Naive thymus-derived CD8-positive, alpha-beta T cell (primary cell): ENCODE results near the gene L1TD1. TPM values are rescaled to one million over a fixed set of nuclear protein-coding genes. Genes with fewer than 3 reads are reported as not detected.
"Not testable (repeated sequence)": the region's sequence is repeated elsewhere in the genome, so short reads cannot be mapped to it uniquely, and the experiment has no call there.

Experiments
- ATAC-seq, 2 donors: fragments of 150-1000 bp; cut with Tn5 transposase in 1 of 2; sonication (Bioruptor Pico), chemical (Tn5 transposase) in 1 of 2; 1 replicate in 1 of 2; 2 replicates in 1 of 2; pipeline ENCODE4 v1.10.0; 2021; ENCODE audit warnings: mild to moderate bottlenecking in 2 of 2, moderate library complexity in 2 of 2
- POLR2A ChIA-PET: fragments of 350-600 bp; sonication (Branson Sonifier 250); formaldehyde crosslinking; loops from one replicate; lab custom pipeline; 2021; ENCODE audit warnings: antibody characterized with exemption; lab: Charles Lee
- DNase-seq, 10 donors: peaks; one replicate each; pipeline versions ENCODE4 v3.0.0 to v3.0.0-alpha.2; 2020 to 2022
- H3K27ac Mint-ChIP-seq, 10 donors: one replicate each; pipeline ENCODE4 v1.8.0; 2020 to 2022; ENCODE audit warnings: mild to moderate bottlenecking in 10 of 10, mixed read lengths in 10 of 10, moderate library complexity in 4 of 10, inconsistent platforms in 1 of 10
- H3K27me3 Mint-ChIP-seq, 5 donors: one replicate each; pipeline ENCODE4 v1.8.0; 2021 to 2022; ENCODE audit warnings: mixed read lengths in 5 of 5
- H3K36me3 Mint-ChIP-seq, 3 donors: one replicate each; pipeline ENCODE4 v1.8.0; 2020 to 2022; ENCODE audit warnings: mixed read lengths in 3 of 3, mild to moderate bottlenecking in 2 of 3, inconsistent platforms in 1 of 3
- H3K4me1 Mint-ChIP-seq, 4 donors: one replicate each; pipeline ENCODE4 v1.8.0; 2021 to 2022; ENCODE audit warnings: mixed read lengths in 4 of 4
- H3K4me3 Mint-ChIP-seq, 10 donors: one replicate each; pipeline ENCODE4 v1.8.0; 2020 to 2022; ENCODE audit warnings: mild to moderate bottlenecking in 10 of 10, mixed read lengths in 10 of 10, moderate library complexity in 6 of 10, inconsistent platforms in 1 of 10
- H3K9me3 Mint-ChIP-seq, 9 donors: one replicate each; pipeline ENCODE4 v1.8.0; 2020 to 2022; ENCODE audit warnings: mixed read lengths in 9 of 9, mild to moderate bottlenecking in 3 of 9, inconsistent platforms in 1 of 9, moderate library complexity in 1 of 9
- polyA plus RNA-seq, 3 donors: library from polyadenylated mRNA; unstranded; fragments of 300-500 nt; fragmentation: Illumina TruSeq; gene quantifications; one replicate each; pipeline ENCODE4 v1.2.3, GENCODE V29; 2021
- total RNA-seq, 8 experiments: library from RNA in 2 of 8; stranded (reverse) in 2 of 8; gene quantifications; one replicate each; pipeline ENCODE4 v1.2.3 and lab custom pipeline; 2021 to 2026

Gene L1TD1
- total RNA-seq (not detected), polyA plus RNA-seq (not detected), total RNA-seq (lab: John Stamatoyannopoulos, UW) (0 to 0.35 (median 0) reads per million in 6 experiments)

GRCh38 chr1:62194651-62195544 lies at the start of gene L1TD1:
TSS of gene L1TD1 (plus strand) at chr1:62194849. CDS start at chr1:62206629, 11,780 bp downstream.
- POLR2A ChIA-PET = no interaction called here
- ATAC-seq = no peak
- DNase-seq = no peak
- H3K4me1 Mint-ChIP-seq = peaks cover 2 to 13% (median 7%) of the 10 kb centered on the region in 4 donors
- peaks cover 17 to 57% (median 36%) of the 10 kb centered on the region in 5 donors for H3K27me3 Mint-ChIP-seq
- peaks cover 0 to 7% (median 0%) of the 10 kb centered on the region in 9 donors for H3K9me3 Mint-ChIP-seq
- H3K36me3 Mint-ChIP-seq = peaks cover 0 to 5% (median 5%) of the 10 kb centered on the region in 3 donors
- peak within 1 kb of the TSS in 4 of 10 donors; percentile 31 to 52 (median 40) for H3K4me3 Mint-ChIP-seq
- peak within 1 kb of the TSS in 1 of 10 donors; percentile 34 for H3K27ac Mint-ChIP-seq

- DNase-seq (no peak), ATAC-seq (no peak)
- H3K36me3 Mint-ChIP-seq = peaks cover 0 to 36% (median 10%) of the 10 kb centered on the region in 3 donors
- POLR2A ChIA-PET = interaction anchor here (0.6 kb wide), 2 partner anchors 155 to 242 kb away, joined by 3 to 4 read pairs; no protein-coding TSS in a partner anchor
- no peaks in the 10 kb centered on the region for H3K27me3 Mint-ChIP-seq
- H3K4me1 Mint-ChIP-seq = no peaks in the 10 kb centered on the region
- no peak overlapping the region for H3K27ac Mint-ChIP-seq
- H3K9me3 Mint-ChIP-seq = no peaks in the 10 kb centered on the region
- H3K4me3 Mint-ChIP-seq = no peak overlapping the region
Observed at GRCh38 chr1:62159940-62160348, 34.7 kb upstream of the L1TD1 start.

GRCh38 chr1:62161711-62162110 lies 32.9 kb upstream of the L1TD1 start:
- no peaks in the 10 kb centered on the region for H3K4me1 Mint-ChIP-seq
- H3K36me3 Mint-ChIP-seq = peaks cover 0 to 36% (median 10%) of the 10 kb centered on the region in 3 donors
- H3K27ac Mint-ChIP-seq = peak overlapping the region in 2 of 10 donors; percentile 2 to 6
- no peak for DNase-seq
- H3K4me3 Mint-ChIP-seq = no peak overlapping the region
- H3K9me3 Mint-ChIP-seq = no peaks in the 10 kb centered on the region
- no peak for ATAC-seq
- H3K27me3 Mint-ChIP-seq = no peaks in the 10 kb centered on the region
- POLR2A ChIA-PET = interaction anchor here (0.7 kb wide), 1 partner anchor 27 kb away, joined by 4 read pairs; no protein-coding TSS in a partner anchor

- peak overlapping the region in 1 of 10 donors; percentile 20 for H3K4me3 Mint-ChIP-seq
- DNase-seq, ATAC-seq, H3K4me1 Mint-ChIP-seq, H3K36me3 Mint-ChIP-seq, H3K9me3 Mint-ChIP-seq, H3K27ac Mint-ChIP-seq, POLR2A ChIA-PET: not testable (repeated sequence)
- H3K27me3 Mint-ChIP-seq = peaks cover under 1 to 15% (median 4%) of the 10 kb centered on the region in 5 donors
Observed at GRCh38 chr1:62170380-62170779, 24.3 kb upstream of the L1TD1 start.

GRCh38 chr1:62175568-62176179 lies 19.0 kb upstream of the L1TD1 start:
- no peak for ATAC-seq
- no peak overlapping the region for H3K4me3 Mint-ChIP-seq
- H3K27me3 Mint-ChIP-seq = peaks cover 2 to 18% (median 4%) of the 10 kb centered on the region in 5 donors
- peak in 8 of 10 donors; percentile 4 to 68 (median 48) for DNase-seq
- no peak overlapping the region for H3K27ac Mint-ChIP-seq
- H3K36me3 Mint-ChIP-seq = no peaks in the 10 kb centered on the region
- POLR2A ChIA-PET = interaction anchor here (0.6 kb wide), 1 partner anchor 1474 kb away, joined by 3 read pairs; no protein-coding TSS in a partner anchor
- no peaks in the 10 kb centered on the region for H3K9me3 Mint-ChIP-seq
- no peaks in the 10 kb centered on the region for H3K4me1 Mint-ChIP-seq

GRCh38 chr1:62176597-62177312 lies 17.9 kb upstream of the L1TD1 start:
- ATAC-seq (no peak), DNase-seq (no peak)
- Mint-ChIP-seq H3K27me3 (peaks cover 2 to 18% (median 4%) of the 10 kb centered on the region in 5 donors), H3K27ac (no peak overlapping the region), H3K4me3 (no peak overlapping the region), H3K4me1 (no peaks in the 10 kb centered on the region), H3K36me3 (no peaks in the 10 kb centered on the region), H3K9me3 (no peaks in the 10 kb centered on the region)
- POLR2A ChIA-PET = no interaction called here

GRCh38 chr1:62177621-62178020 lies 17.0 kb upstream of the L1TD1 start:
- Mint-ChIP-seq H3K36me3 (no peaks in the 10 kb centered on the region), H3K4me3 (no peak overlapping the region), H3K27ac (no peak overlapping the region), H3K4me1 (no peaks in the 10 kb centered on the region), H3K9me3 (no peaks in the 10 kb centered on the region), H3K27me3 (peaks cover 2 to 18% (median 7%) of the 10 kb centered on the region in 5 donors)
- POLR2A ChIA-PET = no interaction called here
- no peak for DNase-seq
- ATAC-seq = no peak

- ATAC-seq = no peak
- H3K27ac Mint-ChIP-seq = no peak overlapping the region
Observed at GRCh38 chr1:62178372-62178771, 16.3 kb upstream of the L1TD1 start.

GRCh38 chr1:62180054-62180453 lies 14.6 kb upstream of the L1TD1 start:
- H3K9me3 Mint-ChIP-seq, H3K36me3 Mint-ChIP-seq, H3K27ac Mint-ChIP-seq, H3K4me3 Mint-ChIP-seq, POLR2A ChIA-PET, DNase-seq, H3K4me1 Mint-ChIP-seq, ATAC-seq: not testable (repeated sequence)
- peaks cover 0 to 13% (median 3%) of the 10 kb centered on the region in 5 donors for H3K27me3 Mint-ChIP-seq

More at GRCh38 chr1:62178372-62178771, 16.3 kb upstream of the L1TD1 start:
- H3K36me3 Mint-ChIP-seq = no peaks in the 10 kb centered on the region
- POLR2A ChIA-PET = no interaction called here
- no peaks in the 10 kb centered on the region for H3K9me3 Mint-ChIP-seq
- no peaks in the 10 kb centered on the region for H3K4me1 Mint-ChIP-seq
- peaks cover 2 to 18% (median 10%) of the 10 kb centered on the region in 5 donors for H3K27me3 Mint-ChIP-seq
- H3K4me3 Mint-ChIP-seq = no peak overlapping the region
- DNase-seq = no peak

- Mint-ChIP-seq H3K9me3 (no peaks in the 10 kb centered on the region), H3K4me3 (no peak overlapping the region), H3K4me1 (no peaks in the 10 kb centered on the region), H3K36me3 (no peaks in the 10 kb centered on the region), H3K27me3 (peaks cover 0 to 13% (median 1%) of the 10 kb centered on the region in 5 donors), H3K27ac (no peak overlapping the region)
- ATAC-seq (no peak), DNase-seq (no peak)
- POLR2A ChIA-PET = no interaction called here
Observed at GRCh38 chr1:62180639-62181038, 14.0 kb upstream of the L1TD1 start.

GRCh38 chr1:62181532-62181931 lies 13.1 kb upstream of the L1TD1 start:
- ATAC-seq (no peak), DNase-seq (no peak)
- H3K4me3 Mint-ChIP-seq = no peak overlapping the region
- no peaks in the 10 kb centered on the region for H3K9me3 Mint-ChIP-seq
- no peaks in the 10 kb centered on the region for H3K4me1 Mint-ChIP-seq
- peaks cover 0 to 13% (median 1%) of the 10 kb centered on the region in 5 donors for H3K27me3 Mint-ChIP-seq
- no peak overlapping the region for H3K27ac Mint-ChIP-seq
- H3K36me3 Mint-ChIP-seq = no peaks in the 10 kb centered on the region
- POLR2A ChIA-PET = no interaction called here

- H3K4me1 Mint-ChIP-seq, H3K27ac Mint-ChIP-seq, ATAC-seq, H3K36me3 Mint-ChIP-seq, DNase-seq, POLR2A ChIA-PET, H3K9me3 Mint-ChIP-seq, H3K4me3 Mint-ChIP-seq: not testable (repeated sequence)
- H3K27me3 Mint-ChIP-seq = peaks cover 0 to 13% (median 1%) of the 10 kb centered on the region in 5 donors
Observed at GRCh38 chr1:62182157-62182556, 12.5 kb upstream of the L1TD1 start.
